Measurements from ENCODE around the gene SGMS1.
A peak's percentile ranks its signal among the peaks of the same experiment; 100 is the strongest.
"Not testable (repeated sequence)": the region's sequence is repeated elsewhere in the genome, so short reads cannot be mapped to it uniquely, and the experiment has no call there.

SGMS1 gene

GRCh38 chr10:50379616-50380015 is 244.1 kb downstream of the SGMS1 start:
- Mint-ChIP-seq H3K36me3 (ENCODE audit: low read depth) (peaks cover 4% of the 10 kb centered on the region), H3K4me3 (no peak overlapping the region), H3K9me3 (no peaks in the 10 kb centered on the region), H3K27ac (no peak overlapping the region), H3K27me3 (ENCODE audit: low read depth) (no peaks in the 10 kb centered on the region), H3K4me1 (peaks cover 13% of the 10 kb centered on the region)
- no peak for TF ChIP-seq CTCF (IDR thresholded peaks at IDR 0.05; ENCODE audit: unreplicated experiment in 3 of 3)

GRCh38 chr10:50375745-50376144 is 248.0 kb downstream of the SGMS1 start:
- H3K4me3 Mint-ChIP-seq: no peak overlapping the region

GRCh38 chr10:50375051-50375452 is 248.7 kb downstream of the SGMS1 start:
- H3K27ac Mint-ChIP-seq: no peak overlapping the region
- no peaks in the 10 kb centered on the region for H3K27me3 Mint-ChIP-seq (ENCODE audit: low read depth)

More at GRCh38 chr10:50375745-50376144, 248.0 kb downstream of the SGMS1 start:
- no peak for TF ChIP-seq CTCF (IDR thresholded peaks at IDR 0.05; ENCODE audit: unreplicated experiment in 3 of 3)
- H3K9me3 Mint-ChIP-seq: no peaks in the 10 kb centered on the region
- no peak overlapping the region for H3K27ac Mint-ChIP-seq
- H3K4me1 Mint-ChIP-seq: peaks cover 7% of the 10 kb centered on the region
- H3K27me3 Mint-ChIP-seq (ENCODE audit: low read depth): no peaks in the 10 kb centered on the region
- H3K36me3 Mint-ChIP-seq (ENCODE audit: low read depth): peaks cover 4% of the 10 kb centered on the region

GRCh38 chr10:50373821-50374501 is 249.8 kb downstream of the SGMS1 start:
- H3K4me1 Mint-ChIP-seq: peaks cover 7% of the 10 kb centered on the region
- H3K36me3 Mint-ChIP-seq (ENCODE audit: low read depth): peaks cover 4% of the 10 kb centered on the region
- no peak for TF ChIP-seq CTCF (IDR thresholded peaks at IDR 0.05; ENCODE audit: unreplicated experiment in 3 of 3)
- no peaks in the 10 kb centered on the region for H3K27me3 Mint-ChIP-seq (ENCODE audit: low read depth)
- no peaks in the 10 kb centered on the region for H3K9me3 Mint-ChIP-seq
- no peak overlapping the region for H3K27ac Mint-ChIP-seq
- H3K4me3 Mint-ChIP-seq: no peak overlapping the region

More at GRCh38 chr10:50375051-50375452, 248.7 kb downstream of the SGMS1 start:
- peaks cover 7% of the 10 kb centered on the region for H3K4me1 Mint-ChIP-seq
- no peak for TF ChIP-seq CTCF (IDR thresholded peaks at IDR 0.05; ENCODE audit: unreplicated experiment in 3 of 3)
- H3K9me3 Mint-ChIP-seq: no peaks in the 10 kb centered on the region
- H3K4me3 Mint-ChIP-seq: no peak overlapping the region
- H3K36me3 Mint-ChIP-seq (ENCODE audit: low read depth): peaks cover 4% of the 10 kb centered on the region

- no peak overlapping the region for H3K4me3 Mint-ChIP-seq
- H3K27ac Mint-ChIP-seq: no peak overlapping the region
- H3K36me3 Mint-ChIP-seq (ENCODE audit: low read depth): peaks cover 11% of the 10 kb centered on the region
- H3K4me1 Mint-ChIP-seq: no peaks in the 10 kb centered on the region
- TF ChIP-seq CTCF (IDR thresholded peaks at IDR 0.05; ENCODE audit: unreplicated experiment in 3 of 3): no peak
- H3K9me3 Mint-ChIP-seq: peaks cover 2% of the 10 kb centered on the region
- H3K27me3 Mint-ChIP-seq (ENCODE audit: low read depth): no peaks in the 10 kb centered on the region
These were observed 253.8 kb downstream of the SGMS1 start for GRCh38 chr10:50369931-50370330.

GRCh38 chr10:50367732-50368131 is 256.0 kb downstream of the SGMS1 start:
- peak; percentile 14 to 42 (median 22) for TF ChIP-seq CTCF (IDR thresholded peaks at IDR 0.05; ENCODE audit: unreplicated experiment in 3 of 3)
- Mint-ChIP-seq H3K27ac (no peak overlapping the region), H3K4me1 (no peaks in the 10 kb centered on the region), H3K27me3 (ENCODE audit: low read depth) (no peaks in the 10 kb centered on the region), H3K9me3 (peaks cover 2% of the 10 kb centered on the region), H3K36me3 (ENCODE audit: low read depth) (peaks cover 11% of the 10 kb centered on the region), H3K4me3 (no peak overlapping the region)

- not testable (repeated sequence) for H3K27ac Mint-ChIP-seq; H3K4me3 Mint-ChIP-seq; H3K4me1 Mint-ChIP-seq; H3K9me3 Mint-ChIP-seq; H3K27me3 Mint-ChIP-seq (ENCODE audit: low read depth)
- H3K36me3 Mint-ChIP-seq (ENCODE audit: low read depth): peaks cover 11% of the 10 kb centered on the region
These were observed 257.3 kb downstream of the SGMS1 start for GRCh38 chr10:50366421-50366820.

- H3K27ac Mint-ChIP-seq; H3K4me3 Mint-ChIP-seq; H3K27me3 Mint-ChIP-seq (ENCODE audit: low read depth); H3K9me3 Mint-ChIP-seq; H3K4me1 Mint-ChIP-seq: not testable (repeated sequence)
- H3K36me3 Mint-ChIP-seq (ENCODE audit: low read depth): peaks cover 11% of the 10 kb centered on the region
These were observed 259.0 kb downstream of the SGMS1 start for GRCh38 chr10:50364730-50365129.
